Measurements from ENCODE around the gene ASCL5. TPM values are rescaled to one million over a fixed set of nuclear protein-coding genes. Genes with fewer than 3 reads are reported as not detected.

The ASCL5 gene
- total RNA-seq, 1 donor from 2014 or later: not detected

DNA sequence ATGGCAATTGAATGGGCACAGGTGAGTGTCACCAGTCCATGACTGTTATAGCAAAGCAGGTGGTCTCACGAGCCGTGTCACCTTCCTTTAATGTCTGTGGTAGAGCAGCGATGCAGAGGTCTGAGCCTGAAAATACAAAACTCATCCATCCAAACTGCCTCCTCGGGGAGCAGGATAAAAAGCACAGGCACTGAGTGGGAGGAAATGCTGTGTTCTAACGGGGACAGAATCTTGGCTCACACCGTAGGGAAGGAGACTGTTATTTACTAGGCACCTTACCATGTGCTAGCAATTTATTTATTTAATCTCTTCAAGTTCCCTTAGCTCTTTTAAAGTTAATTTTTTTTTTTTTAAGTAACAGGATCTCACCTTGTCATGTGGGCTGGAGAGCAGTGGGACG is 1.2 kb downstream of the ASCL5 start:
- H3K27me3 ChIP-seq: no peaks in the 10 kb centered on the region
- DNase-seq (ENCODE audit: extremely low spot score in 2 of 2): no peak
- H3K4me1 ChIP-seq: no peaks in the 10 kb centered on the region
- H3K4me3 ChIP-seq: no peak overlapping the region
- TF ChIP-seq POLR2A (IDR thresholded peaks at IDR 0.05): no peak
- peak in 1 of 2 donors; percentile 21 for TF ChIP-seq POLR2AphosphoS5 (IDR thresholded peaks at IDR 0.05; ENCODE audit: insufficient read depth in 1 of 2, low read depth in 1 of 2)
- no peak overlapping the region for H3K27ac ChIP-seq
- intact Hi-C loops (cut with DNase I): no loop called here
- H3K9me3 ChIP-seq: no peaks in the 10 kb centered on the region
- no peaks in the 10 kb centered on the region for H3K36me3 ChIP-seq

DNA sequence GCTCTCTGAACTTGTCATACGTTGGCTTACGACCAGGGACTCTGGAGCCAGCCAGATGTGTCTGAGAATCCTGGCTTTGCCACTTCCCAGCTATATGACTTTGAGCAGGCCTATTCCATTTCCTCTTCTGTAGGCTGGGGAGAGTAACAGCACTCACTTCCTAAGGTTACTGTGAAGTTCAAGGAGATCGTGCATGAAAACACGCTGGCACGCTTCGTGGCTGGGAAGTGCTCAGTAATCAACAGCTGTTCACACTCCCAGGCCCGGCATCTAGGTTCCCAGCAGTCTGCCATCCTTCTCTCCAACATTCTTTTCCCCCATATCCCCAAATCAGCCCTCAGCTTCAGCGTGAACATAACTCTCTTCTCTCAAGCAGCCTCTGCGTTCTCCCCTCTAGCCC is 2.0 kb downstream of the ASCL5 start:
- no peaks in the 10 kb centered on the region for H3K4me1 ChIP-seq
- H3K36me3 ChIP-seq: no peaks in the 10 kb centered on the region
- intact Hi-C loops (cut with DNase I): no loop called here
- no peaks in the 10 kb centered on the region for H3K27me3 ChIP-seq
- TF ChIP-seq CTCF (IDR thresholded peaks at IDR 0.05) (no peak), POLR2AphosphoS5 (IDR thresholded peaks at IDR 0.05; ENCODE audit: insufficient read depth in 1 of 2, low read depth in 1 of 2) (no peak), POLR2A (IDR thresholded peaks at IDR 0.05) (no peak)
- DNase-seq (ENCODE audit: extremely low spot score in 2 of 2): no peak
- H3K9me3 ChIP-seq: no peaks in the 10 kb centered on the region
- no peak overlapping the region for H3K4me3 ChIP-seq
- H3K27ac ChIP-seq: no peak overlapping the region

DNA sequence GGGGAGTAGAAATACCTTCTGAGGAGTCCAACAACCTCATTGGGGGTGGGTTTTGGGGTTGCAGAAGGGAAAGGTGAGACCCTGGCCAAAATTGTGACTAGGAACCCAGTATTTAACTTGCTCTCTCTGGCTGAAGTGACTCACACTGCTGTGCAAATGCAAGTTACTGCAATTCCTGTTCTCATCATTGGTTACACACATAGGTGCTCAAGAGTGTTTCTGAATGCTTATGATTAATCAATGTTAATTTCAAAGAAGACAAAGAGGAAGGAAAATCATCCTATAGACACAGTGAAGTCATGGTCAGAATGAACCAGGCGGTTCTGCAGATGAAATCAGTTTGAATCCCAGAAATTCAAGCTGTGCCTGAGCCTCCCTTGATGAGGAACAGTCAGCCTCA is 3.1 kb downstream of the ASCL5 start:
- intact Hi-C loops (cut with DNase I): loop anchor here (2.0 kb wide), 1 partner anchor 69 kb away; no protein-coding TSS in a partner anchor
- no peak for TF ChIP-seq POLR2AphosphoS5 (IDR thresholded peaks at IDR 0.05; ENCODE audit: insufficient read depth in 1 of 2, low read depth in 1 of 2)
- TF ChIP-seq CTCF (IDR thresholded peaks at IDR 0.05): no peak
- TF ChIP-seq POLR2A (IDR thresholded peaks at IDR 0.05): no peak
- H3K36me3 ChIP-seq: no peaks in the 10 kb centered on the region

GRCh38 chr1:201122321-201122957 is 4.5 kb downstream of the ASCL5 start:
- Histone ChIP-seq H3K9me3 (no peaks in the 10 kb centered on the region), H3K4me1 (no peaks in the 10 kb centered on the region), H3K36me3 (no peaks in the 10 kb centered on the region), H3K27ac (no peak overlapping the region), H3K4me3 (no peak overlapping the region), H3K27me3 (no peaks in the 10 kb centered on the region)
- DNase-seq (ENCODE audit: extremely low spot score in 2 of 2): no peak
- TF ChIP-seq POLR2AphosphoS5 (IDR thresholded peaks at IDR 0.05; ENCODE audit: insufficient read depth in 1 of 2, low read depth in 1 of 2) (no peak), POLR2A (IDR thresholded peaks at IDR 0.05) (no peak), CTCF (IDR thresholded peaks at IDR 0.05) (no peak)
- intact Hi-C loops (cut with DNase I): loop anchor here (2.0 kb wide), 1 partner anchor 68 kb away; no protein-coding TSS in a partner anchor

More for the DNA sequence above, 3.1 kb downstream of the ASCL5 start:
- DNase-seq (ENCODE audit: extremely low spot score in 2 of 2): no peak
- no peaks in the 10 kb centered on the region for H3K4me1 ChIP-seq
- H3K27me3 ChIP-seq: no peaks in the 10 kb centered on the region
- H3K27ac ChIP-seq: no peak overlapping the region
- no peaks in the 10 kb centered on the region for H3K9me3 ChIP-seq
- no peak overlapping the region for H3K4me3 ChIP-seq

DNA sequence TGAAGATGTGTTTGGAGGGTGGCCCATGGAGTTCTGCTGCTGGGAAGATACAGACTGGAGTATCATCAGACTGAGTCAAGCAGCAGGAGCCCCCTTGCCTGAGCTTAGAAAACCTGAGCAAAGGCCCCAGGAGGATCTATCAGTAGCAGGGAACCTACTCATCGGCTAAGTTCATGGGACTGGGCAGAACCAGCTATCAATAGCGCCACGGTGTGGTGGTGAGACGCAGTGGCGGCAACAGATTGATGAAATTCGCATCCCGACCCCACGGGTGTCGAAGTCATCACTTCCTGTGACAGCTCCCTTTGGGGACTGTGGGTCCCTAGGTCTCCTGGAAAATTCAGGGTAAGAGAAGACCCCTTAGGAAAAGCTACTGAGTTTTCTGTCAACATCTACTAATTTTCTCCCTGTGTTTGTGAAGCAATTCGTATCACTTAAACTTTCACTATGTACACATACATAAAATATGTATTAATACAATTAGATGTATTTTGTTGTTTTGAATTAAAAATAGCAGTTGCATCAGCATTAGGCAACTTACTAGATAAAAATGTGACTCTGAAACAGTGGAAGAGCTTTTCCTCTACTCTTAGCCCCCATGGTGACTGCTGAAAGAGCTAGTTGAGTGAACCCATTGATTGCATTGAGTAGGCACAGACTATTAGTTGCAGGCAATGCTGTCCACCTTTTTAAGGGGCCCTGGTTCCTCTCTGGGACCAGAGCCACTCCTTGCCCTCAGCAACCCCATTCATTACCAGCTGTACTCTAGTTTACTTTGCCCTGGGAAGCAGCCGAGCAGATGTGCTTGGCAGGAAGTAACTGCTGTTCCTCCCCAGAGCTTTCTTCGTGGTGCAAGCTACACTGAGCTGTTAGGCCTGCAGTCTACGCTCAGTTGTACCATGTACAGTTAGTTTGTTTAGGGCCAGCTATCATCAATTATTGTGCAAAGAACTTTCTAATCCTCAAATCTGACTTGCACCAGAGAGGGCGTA is 7.5 kb downstream of the ASCL5 start:
- H3K27me3 ChIP-seq: no peaks in the 10 kb centered on the region
- no peak for TF ChIP-seq CTCF (IDR thresholded peaks at IDR 0.05)
- TF ChIP-seq POLR2AphosphoS5 (IDR thresholded peaks at IDR 0.05; ENCODE audit: insufficient read depth in 1 of 2, low read depth in 1 of 2): no peak
- no peak for TF ChIP-seq POLR2A (IDR thresholded peaks at IDR 0.05)
- H3K4me1 ChIP-seq: peaks cover under 1% of the 10 kb centered on the region
- H3K4me3 ChIP-seq: no peak overlapping the region
- intact Hi-C loops (cut with DNase I): no loop called here
- DNase-seq (ENCODE audit: extremely low spot score in 2 of 2): no peak
- H3K9me3 ChIP-seq: no peaks in the 10 kb centered on the region
- no peaks in the 10 kb centered on the region for H3K36me3 ChIP-seq
- no peak overlapping the region for H3K27ac ChIP-seq

Measured in vagina (tissue), 2 donors.